CD14-positive monocyte (primary cell): ENCODE measurements around the gene C3orf52. TPM values are rescaled to one million over a fixed set of nuclear protein-coding genes. Genes with fewer than 3 reads are reported as not detected.

Source experiments
- DNase-seq, 3 donors: peaks; one replicate each; pipeline ENCODE4 v3.0.0-alpha.2; 2011 to 2022
- H2AFZ ChIP-seq: 2 replicates; pipeline ENCODE4 v1.6.0; 2012; ENCODE audit warnings: mild to moderate bottlenecking, low read depth, low read length, inconsistent platforms; ENCODE audit not compliant: insufficient read depth, poor library complexity, severe bottlenecking
- H3K27ac ChIP-seq, 2 donors: 1 replicate in 1 of 2; 2 replicates in 1 of 2; pipeline ENCODE4 v1.5.1; 2012 to 2013; ENCODE audit warnings: low read length in 2 of 2, control low read depth in 1 of 2, inconsistent platforms in 1 of 2, low read depth in 1 of 2, mild to moderate bottlenecking in 1 of 2
- H3K27me3 ChIP-seq, 2 donors: one replicate each; pipeline versions ENCODE4 v1.6.0 to v1.6.1; 2011 to 2013; ENCODE audit warnings: low read length in 2 of 2; ENCODE audit not compliant: control insufficient read depth in 2 of 2, insufficient read depth in 2 of 2
- H3K36me3 ChIP-seq, 2 donors: replicated peaks in 1 of 2; 1 replicate in 1 of 2; 2 replicates in 1 of 2; pipeline versions ENCODE4 v1.5.1 to v1.6.1; 2012 to 2013; ENCODE audit warnings: low read length in 2 of 2, control low read depth in 1 of 2, inconsistent platforms in 1 of 2, mild to moderate bottlenecking in 1 of 2; ENCODE audit not compliant: insufficient read depth in 2 of 2, control insufficient read depth in 1 of 2
- H3K4me1 ChIP-seq, 2 donors: 1 replicate in 1 of 2; 2 replicates in 1 of 2; pipeline versions ENCODE4 v1.5.1 to v1.6.1; 2012 to 2013; ENCODE audit warnings: low read length in 2 of 2, control low read depth in 1 of 2, inconsistent platforms in 1 of 2, mild to moderate bottlenecking in 1 of 2, moderate library complexity in 1 of 2; ENCODE audit not compliant: insufficient read depth in 2 of 2, control insufficient read depth in 1 of 2
- H3K4me2 ChIP-seq: replicated peaks from 2 replicates; pipeline ENCODE3; 2012; ENCODE audit warnings: low read length, moderate library complexity, mild to moderate bottlenecking; ENCODE audit not compliant: poor library complexity, severe bottlenecking; ENCODE audit errors: extremely low read depth
- H3K4me3 ChIP-seq, 3 experiments: fragments of 200-600 bp in 1 of 3; sonication (generic) in 1 of 3; replicated peaks in 1 of 3; 1 replicate in 2 of 3; 2 replicates in 1 of 3; pipeline ENCODE4 v1.5.1; 2011 to 2013; ENCODE audit warnings: low read length in 3 of 3, mild to moderate bottlenecking in 3 of 3, control low read depth in 2 of 3, low read depth in 2 of 3, inconsistent platforms in 1 of 3, moderate library complexity in 1 of 3
- H3K79me2 ChIP-seq: 2 replicates; pipeline ENCODE4 v1.6.0; 2012; ENCODE audit warnings: mild to moderate bottlenecking, control low read depth, inconsistent platforms, low read length, moderate library complexity; ENCODE audit not compliant: insufficient read depth
- H3K9ac ChIP-seq: 2 replicates; pipeline ENCODE4 v1.6.0; 2017; ENCODE audit warnings: low read length, mild to moderate bottlenecking; ENCODE audit not compliant: insufficient read depth, poor library complexity, severe bottlenecking
- H3K9me3 ChIP-seq, 2 donors: replicated peaks in 1 of 2; 1 replicate in 1 of 2; 2 replicates in 1 of 2; pipeline versions ENCODE4 v1.5.1 to v1.6.1; 2012 to 2013; ENCODE audit warnings: low read length in 2 of 2, control low read depth in 1 of 2; ENCODE audit not compliant: control insufficient read depth in 1 of 2, insufficient read depth in 1 of 2
- H4K20me1 ChIP-seq: 2 replicates; pipeline ENCODE4 v1.6.0; 2012; ENCODE audit warnings: mild to moderate bottlenecking, low read length, control low read depth, moderate library complexity; ENCODE audit not compliant: insufficient read depth
- H3K27ac Mint-ChIP-seq, 7 donors: one replicate each; pipeline ENCODE4 v1.8.0; 2020; ENCODE audit warnings: mild to moderate bottlenecking in 7 of 7, mixed read lengths in 7 of 7, moderate library complexity in 6 of 7, inconsistent platforms in 2 of 7
- H3K27me3 Mint-ChIP-seq, 3 donors: one replicate each; pipeline ENCODE4 v1.8.0; 2021 to 2022; ENCODE audit warnings: low read depth in 3 of 3, mild to moderate bottlenecking in 3 of 3, mixed read lengths in 3 of 3, moderate library complexity in 3 of 3, inconsistent platforms in 1 of 3
- H3K36me3 Mint-ChIP-seq, 2 donors: one replicate each; pipeline ENCODE4 v1.8.0; 2020; ENCODE audit warnings: mixed read lengths in 2 of 2, inconsistent platforms in 1 of 2, mild to moderate bottlenecking in 1 of 2
- H3K4me1 Mint-ChIP-seq: one replicate; pipeline ENCODE4 v1.8.0; 2020; ENCODE audit warnings: mild to moderate bottlenecking, mixed read lengths
- H3K4me3 Mint-ChIP-seq, 2 donors: one replicate each; pipeline ENCODE4 v1.8.0; 2020; ENCODE audit warnings: mild to moderate bottlenecking in 2 of 2, mixed read lengths in 2 of 2, moderate library complexity in 1 of 2
- H3K9me3 Mint-ChIP-seq, 7 donors: one replicate each; pipeline ENCODE4 v1.8.0; 2020 to 2022; ENCODE audit warnings: mixed read lengths in 7 of 7, mild to moderate bottlenecking in 6 of 7, moderate library complexity in 6 of 7, inconsistent platforms in 2 of 7
- CTCF ChIP-seq: fragments of 200-600 bp; IDR thresholded peaks from one replicate; pipeline ENCODE4 v1.8.0; 2022; ENCODE audit warnings: antibody characterized with exemption, mild to moderate bottlenecking
- WGBS: methylation state at CpG from one replicate; pipeline ENCODE4 v1.1.5; 2013; ENCODE audit warnings: missing lambda C conversion rate; ENCODE audit not compliant: insufficient coverage; 5-methylcytosine and 5-hydroxymethylcytosine counted together
- intact Hi-C, 2 donors: fragments of 100-400 bp; cut with micrococcal nuclease; formaldehyde crosslinking; loops; one replicate each; pipeline versions ENCODE4 v1.15.0 to v1.15.1; 2023
- polyA plus RNA-seq, 3 donors: library from polyadenylated mRNA; depleted of rRNA in 1 of 3; unstranded in 2 of 3; stranded (reverse) in 1 of 3; fragments of 300-500 nt in 2 of 3; fragments of >200 nt in 1 of 3; fragmentation: Illumina TruSeq in 2 of 3; gene quantifications; 1 replicate in 2 of 3; 2 replicates in 1 of 3; pipeline ENCODE4 v1.2.3, GENCODE V29; 2012 to 2021

The C3orf52 gene
- polyA plus RNA-seq, 3 donors = not detected

DNA sequence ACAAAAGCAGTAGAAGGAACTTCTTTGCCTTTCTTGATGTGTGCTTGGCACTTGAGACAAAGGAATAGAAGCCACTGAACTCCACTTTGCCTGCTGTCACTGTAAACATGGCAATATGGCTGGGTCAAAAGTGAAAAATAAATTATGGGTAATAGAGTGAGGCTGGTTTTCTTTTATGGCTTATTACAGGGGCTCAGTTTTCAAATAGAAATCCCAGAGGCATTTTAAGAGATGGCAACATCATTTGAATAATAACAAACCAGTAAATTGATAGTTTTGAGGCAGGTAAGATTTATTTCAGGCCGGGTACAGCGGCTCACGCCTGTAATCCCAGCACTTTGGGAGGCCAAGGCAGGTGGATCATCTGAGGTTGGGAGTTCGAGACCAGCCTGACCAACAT is 2.8 kb downstream of the C3orf52 start:
- no peak overlapping the region for H3K27ac Mint-ChIP-seq
- Histone ChIP-seq H2AFZ (no peak overlapping the region), H3K27ac (no peak overlapping the region), H3K4me1 (peaks cover 22 to 26% of the 10 kb centered on the region in 2 donors), H4K20me1 (no peaks in the 10 kb centered on the region), H3K9me3 (peaks cover 0 to 8% of the 10 kb centered on the region in 2 donors), H3K4me2 (no peak overlapping the region), H3K9ac (no peak overlapping the region), H3K36me3 (no peaks in the 10 kb centered on the region), H3K79me2 (no peaks in the 10 kb centered on the region), H3K27me3 (peaks cover 91 to 96% of the 10 kb centered on the region in 2 donors), H3K4me3 (no peak overlapping the region)
- H3K4me1 Mint-ChIP-seq = peaks cover 40% of the 10 kb centered on the region
- H3K4me3 Mint-ChIP-seq = peak overlapping the region in 1 of 2 donors; percentile 83
- no peak for TF ChIP-seq CTCF
- peaks cover 4 to 10% of the 10 kb centered on the region in 2 donors for H3K36me3 Mint-ChIP-seq
- intact Hi-C loops = no loop called here
- peaks cover 0 to 26% (median 8%) of the 10 kb centered on the region in 7 donors for H3K9me3 Mint-ChIP-seq
- WGBS = no CpG with 5 or more reads among the region's 4 CpGs
- no peak for DNase-seq
- H3K27me3 Mint-ChIP-seq = peaks cover 93 to 96% (median 95%) of the 10 kb centered on the region in 3 donors

GRCh38 chr3:112089956-112090886 is 4.0 kb downstream of the C3orf52 start:
- Mint-ChIP-seq H3K9me3 (peaks cover 0 to 24% (median 10%) of the 10 kb centered on the region in 7 donors), H3K36me3 (peaks cover 4 to 6% of the 10 kb centered on the region in 2 donors), H3K27me3 (peaks cover 92 to 96% (median 93%) of the 10 kb centered on the region in 3 donors), H3K4me1 (peaks cover 40% of the 10 kb centered on the region), H3K4me3 (peak overlapping the region in 1 of 2 donors; percentile 80), H3K27ac (no peak overlapping the region)
- H3K4me3 ChIP-seq = no peak overlapping the region
- H3K27ac ChIP-seq = no peak overlapping the region
- peaks cover 22 to 26% of the 10 kb centered on the region in 2 donors for H3K4me1 ChIP-seq
- H3K79me2 ChIP-seq = no peaks in the 10 kb centered on the region
- peak; percentile 30 to 45 (median 43) for DNase-seq
- no peak overlapping the region for H2AFZ ChIP-seq
- H3K4me2 ChIP-seq = no peak overlapping the region
- peaks cover 86 to 96% of the 10 kb centered on the region in 2 donors for H3K27me3 ChIP-seq
- no peak overlapping the region for H3K9ac ChIP-seq
- WGBS = 90% methylated on average over 2 of the region's 9 CpGs
- intact Hi-C loops = no loop called here
- H3K9me3 ChIP-seq = peaks cover 0 to 5% of the 10 kb centered on the region in 2 donors
- H4K20me1 ChIP-seq = no peaks in the 10 kb centered on the region
- TF ChIP-seq CTCF = no peak
- H3K36me3 ChIP-seq = no peaks in the 10 kb centered on the region
